Rectal smooth muscle tissue (tissue), 1 donor: ENCODE data around the gene LCE1A.

ENCODE experiments used
- H3K27ac ChIP-seq: one replicate; pipeline ENCODE4 v1.7.0; 2013; ENCODE audit warnings: low read depth, low read length, inconsistent platforms
- H3K27me3 ChIP-seq: one replicate; pipeline ENCODE4 v1.7.0; 2013; ENCODE audit warnings: low read length; ENCODE audit not compliant: control insufficient read depth, insufficient read depth
- H3K36me3 ChIP-seq: one replicate; pipeline ENCODE4 v1.7.0; 2013; ENCODE audit warnings: low read length; ENCODE audit not compliant: control insufficient read depth, insufficient read depth
- H3K4me1 ChIP-seq: one replicate; pipeline ENCODE4 v1.7.0; 2013; ENCODE audit warnings: low read length; ENCODE audit not compliant: control insufficient read depth, insufficient read depth
- H3K4me3 ChIP-seq: one replicate; pipeline ENCODE4 v1.7.0; 2013; ENCODE audit warnings: low read length
- H3K9ac ChIP-seq: one replicate; pipeline ENCODE4 v1.7.0; 2013; ENCODE audit warnings: low read length

Gene LCE1A

GRCh38 chr1:152876827-152877226 lies 49.6 kb downstream of the LCE1A start:
- Histone ChIP-seq H3K4me1 (no peaks in the 10 kb centered on the region), H3K36me3 (no peaks in the 10 kb centered on the region), H3K27me3 (no peaks in the 10 kb centered on the region), H3K4me3 (no peak overlapping the region), H3K9ac (no peak overlapping the region), H3K27ac (no peak overlapping the region)
